Measurements from ENCODE around the gene PSMB7.

PSMB7 gene

GRCh38 chr9:124351672-124352468 is 63.4 kb downstream of the PSMB7 start:
- Histone ChIP-seq H3K9me3 (ENCODE audit: low read length) (no peaks in the 10 kb centered on the region), H3K79me2 (ENCODE audit: insufficient read depth, low read length) (no peaks in the 10 kb centered on the region), H4K20me1 (ENCODE audit: insufficient read depth, low read length) (no peaks in the 10 kb centered on the region), H3F3A (ENCODE audit: insufficient read depth, low read length) (no peaks in the 10 kb centered on the region), H3K36me3 (ENCODE audit: insufficient read depth, low read length) (peaks cover 44% of the 10 kb centered on the region), H3K4me1 (ENCODE audit: insufficient read depth, low read length, severe bottlenecking) (no peaks in the 10 kb centered on the region), H3K9me2 (ENCODE audit: low read depth, low read length) (no peaks in the 10 kb centered on the region), H3K4me2 (ENCODE audit: low read length) (no peak overlapping the region), H3K27me3 (ENCODE audit: insufficient read depth, low read length) (no peaks in the 10 kb centered on the region), H3K4me3 (ENCODE audit: low read depth, low read length, poor library complexity, severe bottlenecking) (no peak overlapping the region), H3K9ac (ENCODE audit: low read length) (no peak overlapping the region), H2AFZ (ENCODE audit: low read length) (no peak overlapping the region), H3K27ac (ENCODE audit: low read depth, low read length, poor library complexity, severe bottlenecking) (no peak overlapping the region)
- TF ChIP-seq EZH2 (IDR thresholded peaks at IDR 0.05; ENCODE audit: borderline replicate concordance, low read length): no peak
- no peak for TF ChIP-seq CTCF (IDR thresholded peaks at IDR 0.05; ENCODE audit: low read length)

- Histone ChIP-seq H3K36me3 (ENCODE audit: insufficient read depth, low read length) (peaks cover 38% of the 10 kb centered on the region), H4K20me1 (ENCODE audit: insufficient read depth, low read length) (no peaks in the 10 kb centered on the region), H3K9me3 (ENCODE audit: low read length) (no peaks in the 10 kb centered on the region), H2AFZ (ENCODE audit: low read length) (no peak overlapping the region), H3K4me3 (ENCODE audit: low read depth, low read length, poor library complexity, severe bottlenecking) (no peak overlapping the region), H3K9me2 (ENCODE audit: low read depth, low read length) (no peaks in the 10 kb centered on the region), H3K9ac (ENCODE audit: low read length) (no peak overlapping the region), H3K27ac (ENCODE audit: low read depth, low read length, poor library complexity, severe bottlenecking) (no peak overlapping the region), H3K27me3 (ENCODE audit: insufficient read depth, low read length) (no peaks in the 10 kb centered on the region), H3F3A (ENCODE audit: insufficient read depth, low read length) (no peaks in the 10 kb centered on the region), H3K4me1 (ENCODE audit: insufficient read depth, low read length, severe bottlenecking) (no peaks in the 10 kb centered on the region), H3K79me2 (ENCODE audit: insufficient read depth, low read length) (no peaks in the 10 kb centered on the region), H3K4me2 (ENCODE audit: low read length) (no peak overlapping the region)
- TF ChIP-seq CTCF (IDR thresholded peaks at IDR 0.05; ENCODE audit: low read length) (no peak), EZH2 (IDR thresholded peaks at IDR 0.05; ENCODE audit: borderline replicate concordance, low read length) (no peak)
Observed at GRCh38 chr9:124350494-124351263, 64.6 kb downstream of the PSMB7 start.

- TF ChIP-seq CTCF (IDR thresholded peaks at IDR 0.05; ENCODE audit: low read length): no peak
- TF ChIP-seq EZH2 (IDR thresholded peaks at IDR 0.05; ENCODE audit: borderline replicate concordance, low read length): no peak
- Histone ChIP-seq H3K4me3 (ENCODE audit: low read depth, low read length, poor library complexity, severe bottlenecking) (no peak overlapping the region), H3K9me3 (ENCODE audit: low read length) (no peaks in the 10 kb centered on the region), H2AFZ (ENCODE audit: low read length) (no peak overlapping the region), H4K20me1 (ENCODE audit: insufficient read depth, low read length) (no peaks in the 10 kb centered on the region), H3F3A (ENCODE audit: insufficient read depth, low read length) (no peaks in the 10 kb centered on the region), H3K9me2 (ENCODE audit: low read depth, low read length) (no peaks in the 10 kb centered on the region), H3K79me2 (ENCODE audit: insufficient read depth, low read length) (no peaks in the 10 kb centered on the region), H3K9ac (ENCODE audit: low read length) (no peak overlapping the region), H3K27me3 (ENCODE audit: insufficient read depth, low read length) (no peaks in the 10 kb centered on the region), H3K36me3 (ENCODE audit: insufficient read depth, low read length) (peaks cover 38% of the 10 kb centered on the region), H3K27ac (ENCODE audit: low read depth, low read length, poor library complexity, severe bottlenecking) (no peak overlapping the region), H3K4me2 (ENCODE audit: low read length) (no peak overlapping the region), H3K4me1 (ENCODE audit: insufficient read depth, low read length, severe bottlenecking) (no peaks in the 10 kb centered on the region)
Observed at GRCh38 chr9:124349675-124350493, 65.4 kb downstream of the PSMB7 start.

Measured in OCI-LY1 (cell line).